ENCODE data around the gene GABRR3. TPM values are rescaled to one million over a fixed set of nuclear protein-coding genes. Genes with fewer than 3 reads are reported as not detected.

The GABRR3 gene
- total and polyA plus RNA-seq, 2 experiments from 2014 or later = not detected

GRCh38 chr3:97952872-97953271 is 82.2 kb downstream of the GABRR3 start:
- H2AFZ ChIP-seq = no peak overlapping the region
- H3K9me3 ChIP-seq (ENCODE audit: low read depth) = no peaks in the 10 kb centered on the region
- H3K27ac ChIP-seq = peak overlapping the region; percentile 75
- no peaks in the 10 kb centered on the region for H3K9me2 ChIP-seq (replicated peaks; ENCODE audit: insufficient read depth)
- H3K4me3 ChIP-seq = no peak overlapping the region
- no peaks in the 10 kb centered on the region for H3K36me3 ChIP-seq (replicated peaks; ENCODE audit: insufficient read depth, low read depth)
- TF ChIP-seq EZH2phosphoT487 (IDR thresholded peaks at IDR 0.05; ENCODE audit: low read depth, severe bottlenecking, unreplicated experiment) = no peak
- no peak for TF ChIP-seq CTCF (IDR thresholded peaks at IDR 0.05; ENCODE audit: poor library complexity)
- TF ChIP-seq EZH2 (IDR thresholded peaks at IDR 0.05; ENCODE audit: borderline replicate concordance) = no peak
- no peak overlapping the region for H3K4me2 ChIP-seq
- WGBS (ENCODE audit: low lambda C conversion rate, missing lambda C conversion rate) = 75% methylated on average over 1 of the region's 1 CpG
- H3K4me1 ChIP-seq (ENCODE audit: insufficient read depth) = peaks cover under 1% of the 10 kb centered on the region
- no peaks in the 10 kb centered on the region for H3K79me2 ChIP-seq
- no peak for DNase-seq (ENCODE audit: low spot score)
- H3K27me3 ChIP-seq = no peaks in the 10 kb centered on the region
- no peaks in the 10 kb centered on the region for H4K20me1 ChIP-seq (ENCODE audit: insufficient read depth, poor library complexity, severe bottlenecking)

GRCh38 chr3:97952280-97952679 is 82.8 kb downstream of the GABRR3 start:
- Histone ChIP-seq H3K27me3 (no peaks in the 10 kb centered on the region), H3K4me3 (no peak overlapping the region), H2AFZ (no peak overlapping the region), H3K36me3 (replicated peaks; ENCODE audit: insufficient read depth, low read depth) (no peaks in the 10 kb centered on the region), H4K20me1 (ENCODE audit: insufficient read depth, poor library complexity, severe bottlenecking) (no peaks in the 10 kb centered on the region), H3K4me1 (ENCODE audit: insufficient read depth) (peaks cover 6% of the 10 kb centered on the region), H3K9me2 (replicated peaks; ENCODE audit: insufficient read depth) (no peaks in the 10 kb centered on the region), H3K4me2 (no peak overlapping the region), H3K79me2 (no peaks in the 10 kb centered on the region), H3K9me3 (ENCODE audit: low read depth) (no peaks in the 10 kb centered on the region), H3K27ac (peak overlapping the region; percentile 75)
- 92% methylated on average over 3 of the region's 3 CpGs for WGBS (ENCODE audit: low lambda C conversion rate, missing lambda C conversion rate)
- DNase-seq (ENCODE audit: low spot score) = no peak
- TF ChIP-seq CTCF (IDR thresholded peaks at IDR 0.05; ENCODE audit: poor library complexity) = no peak
- TF ChIP-seq EZH2 (IDR thresholded peaks at IDR 0.05; ENCODE audit: borderline replicate concordance) = no peak
- no peak for TF ChIP-seq EZH2phosphoT487 (IDR thresholded peaks at IDR 0.05; ENCODE audit: low read depth, severe bottlenecking, unreplicated experiment)

- Histone ChIP-seq H3K27ac (no peak overlapping the region), H3K4me3 (no peak overlapping the region), H2AFZ (no peak overlapping the region), H3K79me2 (no peaks in the 10 kb centered on the region), H3K9me2 (replicated peaks; ENCODE audit: insufficient read depth) (no peaks in the 10 kb centered on the region), H3K9me3 (ENCODE audit: low read depth) (no peaks in the 10 kb centered on the region), H3K36me3 (replicated peaks; ENCODE audit: insufficient read depth, low read depth) (no peaks in the 10 kb centered on the region), H4K20me1 (ENCODE audit: insufficient read depth, poor library complexity, severe bottlenecking) (no peaks in the 10 kb centered on the region), H3K27me3 (no peaks in the 10 kb centered on the region), H3K4me2 (no peak overlapping the region), H3K4me1 (ENCODE audit: insufficient read depth) (peaks cover 6% of the 10 kb centered on the region)
- no peak for DNase-seq (ENCODE audit: low spot score)
- TF ChIP-seq EZH2 (IDR thresholded peaks at IDR 0.05; ENCODE audit: borderline replicate concordance) = no peak
- no peak for TF ChIP-seq CTCF (IDR thresholded peaks at IDR 0.05; ENCODE audit: poor library complexity)
- TF ChIP-seq EZH2phosphoT487 (IDR thresholded peaks at IDR 0.05; ENCODE audit: low read depth, severe bottlenecking, unreplicated experiment) = no peak
- 80% methylated on average over 3 of the region's 3 CpGs for WGBS (ENCODE audit: low lambda C conversion rate, missing lambda C conversion rate)
These were observed 84.8 kb downstream of the GABRR3 start for GRCh38 chr3:97950360-97950759.

GRCh38 chr3:97949743-97950142 is 85.4 kb downstream of the GABRR3 start:
- Histone ChIP-seq H2AFZ (no peak overlapping the region), H3K27ac (no peak overlapping the region), H4K20me1 (ENCODE audit: insufficient read depth, poor library complexity, severe bottlenecking) (no peaks in the 10 kb centered on the region), H3K9me2 (replicated peaks; ENCODE audit: insufficient read depth) (no peaks in the 10 kb centered on the region), H3K79me2 (no peaks in the 10 kb centered on the region), H3K27me3 (no peaks in the 10 kb centered on the region), H3K4me3 (no peak overlapping the region), H3K4me2 (no peak overlapping the region), H3K4me1 (ENCODE audit: insufficient read depth) (peaks cover 6% of the 10 kb centered on the region), H3K9me3 (ENCODE audit: low read depth) (no peaks in the 10 kb centered on the region), H3K36me3 (replicated peaks; ENCODE audit: insufficient read depth, low read depth) (no peaks in the 10 kb centered on the region)
- 79% methylated on average over 5 of the region's 5 CpGs for WGBS (ENCODE audit: low lambda C conversion rate, missing lambda C conversion rate)
- TF ChIP-seq EZH2phosphoT487 (IDR thresholded peaks at IDR 0.05; ENCODE audit: low read depth, severe bottlenecking, unreplicated experiment) = no peak
- TF ChIP-seq CTCF (IDR thresholded peaks at IDR 0.05; ENCODE audit: poor library complexity) = no peak
- no peak for TF ChIP-seq EZH2 (IDR thresholded peaks at IDR 0.05; ENCODE audit: borderline replicate concordance)
- no peak for DNase-seq (ENCODE audit: low spot score)
